ENCODE measurements around the gene SERPINA12.

SERPINA12 gene

DNA sequence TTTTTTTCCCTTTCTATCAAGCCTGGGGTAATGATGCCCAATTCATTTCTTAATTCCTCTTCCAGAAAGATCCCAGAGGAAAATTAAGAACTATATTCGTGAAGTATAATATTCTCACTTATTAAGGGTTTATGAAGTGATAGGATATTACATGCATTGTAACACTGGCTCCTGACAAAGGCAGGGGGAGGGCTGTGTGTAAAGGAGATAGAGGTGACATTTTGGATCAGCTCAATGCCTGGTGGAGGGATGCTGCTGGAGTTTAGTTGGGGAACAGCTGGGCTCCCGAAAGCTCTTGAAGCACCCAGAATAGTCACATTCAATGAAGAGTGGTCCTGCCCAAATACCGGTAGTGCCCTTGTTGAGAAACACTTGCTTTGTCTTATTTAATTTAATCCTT, 57.4 kb downstream of the SERPINA12 start:
- Histone ChIP-seq H3F3A (ENCODE audit: insufficient read depth, low read length) (no peaks in the 10 kb centered on the region), H3K27me3 (ENCODE audit: insufficient read depth, low read length) (0 out of 2 replicates have a peak, but pooled peaks cover 12% of the 10 kb centered on the region), H3K4me2 (ENCODE audit: low read length) (no peak overlapping the region), H4K20me1 (ENCODE audit: insufficient read depth, low read length) (no peaks in the 10 kb centered on the region), H3K36me3 (ENCODE audit: insufficient read depth, low read length) (no peaks in the 10 kb centered on the region), H3K4me1 (ENCODE audit: insufficient read depth, low read length, severe bottlenecking) (no peaks in the 10 kb centered on the region), H3K79me2 (ENCODE audit: insufficient read depth, low read length) (no peaks in the 10 kb centered on the region), H3K9me3 (ENCODE audit: low read length) (no peaks in the 10 kb centered on the region), H3K4me3 (ENCODE audit: low read depth, low read length, poor library complexity, severe bottlenecking) (no peak overlapping the region), H3K9ac (ENCODE audit: low read length) (no peak overlapping the region), H3K27ac (ENCODE audit: low read depth, low read length, poor library complexity, severe bottlenecking) (no peak overlapping the region), H3K9me2 (ENCODE audit: low read depth, low read length) (no peaks in the 10 kb centered on the region), H2AFZ (ENCODE audit: low read length) (no peak overlapping the region)
- no peak for TF ChIP-seq EZH2 (IDR thresholded peaks at IDR 0.05; ENCODE audit: borderline replicate concordance, low read length)
- TF ChIP-seq, protein P1, sequence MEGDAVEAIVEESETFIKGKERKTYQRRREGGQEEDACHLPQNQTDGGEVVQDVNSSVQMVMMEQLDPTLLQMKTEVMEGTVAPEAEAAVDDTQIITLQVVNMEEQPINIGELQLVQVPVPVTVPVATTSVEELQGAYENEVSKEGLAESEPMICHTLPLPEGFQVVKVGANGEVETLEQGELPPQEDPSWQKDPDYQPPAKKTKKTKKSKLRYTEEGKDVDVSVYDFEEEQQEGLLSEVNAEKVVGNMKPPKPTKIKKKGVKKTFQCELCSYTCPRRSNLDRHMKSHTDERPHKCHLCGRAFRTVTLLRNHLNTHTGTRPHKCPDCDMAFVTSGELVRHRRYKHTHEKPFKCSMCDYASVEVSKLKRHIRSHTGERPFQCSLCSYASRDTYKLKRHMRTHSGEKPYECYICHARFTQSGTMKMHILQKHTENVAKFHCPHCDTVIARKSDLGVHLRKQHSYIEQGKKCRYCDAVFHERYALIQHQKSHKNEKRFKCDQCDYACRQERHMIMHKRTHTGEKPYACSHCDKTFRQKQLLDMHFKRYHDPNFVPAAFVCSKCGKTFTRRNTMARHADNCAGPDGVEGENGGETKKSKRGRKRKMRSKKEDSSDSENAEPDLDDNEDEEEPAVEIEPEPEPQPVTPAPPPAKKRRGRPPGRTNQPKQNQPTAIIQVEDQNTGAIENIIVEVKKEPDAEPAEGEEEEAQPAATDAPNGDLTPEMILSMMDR (IDR thresholded peaks at IDR 0.05; ENCODE audit: low read length), result no peak

DNA sequence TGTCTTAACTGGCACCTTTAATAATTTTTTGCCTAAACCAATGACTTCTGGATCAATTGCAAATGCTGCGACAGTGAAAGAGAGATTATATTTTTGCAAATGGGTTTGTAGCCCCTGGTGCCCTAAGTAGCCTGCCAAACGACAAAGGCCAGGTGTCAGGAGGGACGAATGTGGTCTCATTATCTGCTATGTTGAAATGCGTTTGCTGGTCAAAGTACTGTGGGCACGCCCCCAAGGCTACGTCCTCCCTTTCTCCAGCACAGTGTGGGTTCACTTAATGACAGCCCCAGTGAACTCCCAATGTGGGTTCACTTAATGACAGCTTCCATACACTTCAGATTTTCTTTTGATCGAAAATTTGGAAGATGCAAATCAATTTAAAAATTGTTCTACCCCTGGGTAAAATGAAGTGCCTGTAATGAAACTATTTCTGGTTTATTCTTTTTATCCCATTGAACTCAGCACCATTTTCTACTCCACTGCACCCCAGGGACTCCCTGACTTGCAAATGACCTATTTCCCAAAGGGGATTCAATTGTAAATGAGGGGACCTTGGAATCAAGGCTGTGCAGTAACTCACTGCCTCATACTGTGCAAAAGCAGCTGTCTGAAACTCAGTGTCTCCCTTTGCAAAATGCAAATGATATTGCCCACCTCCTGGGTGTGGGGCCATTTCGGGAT, 58.0 kb downstream of the SERPINA12 start:
- no peaks in the 10 kb centered on the region for H4K20me1 ChIP-seq (ENCODE audit: insufficient read depth, low read length)
- H3K9ac ChIP-seq (ENCODE audit: low read length), result no peak overlapping the region
- H3F3A ChIP-seq (ENCODE audit: insufficient read depth, low read length), result no peaks in the 10 kb centered on the region
- H3K27ac ChIP-seq (ENCODE audit: low read depth, low read length, poor library complexity, severe bottlenecking), result no peak overlapping the region
- H3K79me2 ChIP-seq (ENCODE audit: insufficient read depth, low read length), result no peaks in the 10 kb centered on the region
- H3K9me2 ChIP-seq (ENCODE audit: low read depth, low read length), result no peaks in the 10 kb centered on the region
- no peak for TF ChIP-seq EZH2 (IDR thresholded peaks at IDR 0.05; ENCODE audit: borderline replicate concordance, low read length)
- TF ChIP-seq, protein P1 (IDR thresholded peaks at IDR 0.05; ENCODE audit: low read length), result no peak
- no peak overlapping the region for H3K4me2 ChIP-seq (ENCODE audit: low read length)
- H3K4me1 ChIP-seq (ENCODE audit: insufficient read depth, low read length, severe bottlenecking), result no peaks in the 10 kb centered on the region
- no peaks in the 10 kb centered on the region for H3K36me3 ChIP-seq (ENCODE audit: insufficient read depth, low read length)
- no peak overlapping the region for H2AFZ ChIP-seq (ENCODE audit: low read length)
- H3K4me3 ChIP-seq (ENCODE audit: low read depth, low read length, poor library complexity, severe bottlenecking), result no peak overlapping the region
- no peaks in the 10 kb centered on the region for H3K9me3 ChIP-seq (ENCODE audit: low read length)
- 0 out of 2 replicates have a peak, but pooled peaks cover 12% of the 10 kb centered on the region for H3K27me3 ChIP-seq (ENCODE audit: insufficient read depth, low read length)

DNA sequence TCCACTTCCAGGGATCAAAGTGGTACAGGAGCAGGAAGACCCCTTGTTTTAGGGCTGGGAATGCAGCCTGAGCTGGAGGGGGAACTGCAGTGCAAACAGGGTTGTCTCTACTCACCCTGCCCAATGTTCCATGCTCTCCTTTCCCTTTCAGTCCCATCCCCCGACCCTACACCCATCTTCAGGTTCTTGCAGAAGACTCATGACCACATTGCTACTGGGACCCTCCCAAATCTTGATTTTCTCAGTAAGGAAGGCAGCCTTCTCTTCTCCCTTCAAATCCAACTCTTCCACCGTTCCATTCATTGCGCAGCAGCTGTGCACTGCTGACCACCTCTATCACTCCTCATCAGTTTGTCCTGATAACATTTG, 58.6 kb downstream of the SERPINA12 start:
- Histone ChIP-seq H3F3A (ENCODE audit: insufficient read depth, low read length) (no peaks in the 10 kb centered on the region), H2AFZ (ENCODE audit: low read length) (no peak overlapping the region), H3K27me3 (ENCODE audit: insufficient read depth, low read length) (0 out of 2 replicates have a peak, but pooled peaks cover 12% of the 10 kb centered on the region), H3K27ac (ENCODE audit: low read depth, low read length, poor library complexity, severe bottlenecking) (no peak overlapping the region), H3K4me2 (ENCODE audit: low read length) (no peak overlapping the region), H3K9me3 (ENCODE audit: low read length) (no peaks in the 10 kb centered on the region), H3K4me3 (ENCODE audit: low read depth, low read length, poor library complexity, severe bottlenecking) (no peak overlapping the region), H3K36me3 (ENCODE audit: insufficient read depth, low read length) (no peaks in the 10 kb centered on the region), H4K20me1 (ENCODE audit: insufficient read depth, low read length) (no peaks in the 10 kb centered on the region), H3K4me1 (ENCODE audit: insufficient read depth, low read length, severe bottlenecking) (no peaks in the 10 kb centered on the region), H3K9ac (ENCODE audit: low read length) (no peak overlapping the region), H3K9me2 (ENCODE audit: low read depth, low read length) (no peaks in the 10 kb centered on the region), H3K79me2 (ENCODE audit: insufficient read depth, low read length) (no peaks in the 10 kb centered on the region)
- TF ChIP-seq, protein P1 (IDR thresholded peaks at IDR 0.05; ENCODE audit: low read length), result no peak
- no peak for TF ChIP-seq EZH2 (IDR thresholded peaks at IDR 0.05; ENCODE audit: borderline replicate concordance, low read length)
